Mucosa of stomach (tissue), 1 donor: Measurements from ENCODE around the gene GDE1.
A peak's percentile ranks its signal among the peaks of the same experiment; 100 is the strongest.

Experiments used
- H3K27me3 ChIP-seq: one replicate; pipeline ENCODE4 v1.7.0; 2013; ENCODE audit warnings: mild to moderate bottlenecking, low read length; ENCODE audit not compliant: control insufficient read depth, insufficient read depth
- H3K36me3 ChIP-seq: one replicate; pipeline ENCODE4 v1.7.0; 2013; ENCODE audit warnings: low read length; ENCODE audit not compliant: control insufficient read depth, insufficient read depth
- H3K4me1 ChIP-seq: one replicate; pipeline ENCODE4 v1.7.0; 2013; ENCODE audit warnings: mild to moderate bottlenecking, low read length; ENCODE audit not compliant: control insufficient read depth, insufficient read depth
- H3K4me3 ChIP-seq: one replicate; pipeline ENCODE4 v1.7.0; 2013; ENCODE audit warnings: low read length
- H3K9ac ChIP-seq: one replicate; pipeline ENCODE4 v1.7.0; 2013; ENCODE audit warnings: mild to moderate bottlenecking, low read length, moderate library complexity
- H3K9me3 ChIP-seq: one replicate; pipeline ENCODE4 v1.7.0; 2013; ENCODE audit warnings: mild to moderate bottlenecking, low read length, moderate library complexity; ENCODE audit not compliant: control insufficient read depth
- donor health status: Pancreatic carcinoma.

GDE1 gene

DNA sequence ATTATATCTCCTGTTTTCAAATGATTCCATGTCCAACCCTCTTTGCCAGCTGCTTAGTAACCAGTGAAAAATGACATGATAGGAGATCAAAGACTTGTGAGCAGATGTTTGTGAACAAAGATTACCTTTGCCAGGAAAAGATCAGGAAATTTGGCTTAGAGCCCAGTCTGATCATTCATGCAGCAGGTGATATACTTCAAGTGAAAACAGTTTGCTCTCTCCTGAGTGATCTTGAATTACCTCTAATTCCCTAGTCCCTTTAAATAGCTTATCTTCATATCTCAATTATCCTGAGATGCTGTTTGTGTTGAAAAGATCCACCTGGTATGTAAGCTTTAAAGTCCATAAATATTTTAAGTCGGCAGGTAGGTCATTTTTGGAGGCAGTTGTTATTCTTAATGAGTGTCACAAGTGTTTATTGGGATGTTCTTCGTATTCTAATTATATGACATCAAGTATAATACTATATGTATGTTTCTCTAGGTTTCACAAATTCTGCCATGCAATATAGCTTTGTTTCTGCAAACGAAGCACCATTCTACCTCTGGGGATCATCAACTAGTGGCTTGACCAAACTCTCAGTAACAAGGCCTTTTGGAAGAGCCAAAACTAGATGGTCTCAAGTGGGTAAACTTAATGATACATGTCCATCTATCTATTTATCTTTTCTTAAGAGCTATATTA lies 20.4 kb upstream of the GDE1 start:
- Histone ChIP-seq H3K4me1 (no peaks in the 10 kb centered on the region), H3K9ac (no peak overlapping the region), H3K4me3 (no peak overlapping the region), H3K36me3 (peaks cover 9% of the 10 kb centered on the region), H3K9me3 (no peaks in the 10 kb centered on the region), H3K27me3 (no peaks in the 10 kb centered on the region)

DNA sequence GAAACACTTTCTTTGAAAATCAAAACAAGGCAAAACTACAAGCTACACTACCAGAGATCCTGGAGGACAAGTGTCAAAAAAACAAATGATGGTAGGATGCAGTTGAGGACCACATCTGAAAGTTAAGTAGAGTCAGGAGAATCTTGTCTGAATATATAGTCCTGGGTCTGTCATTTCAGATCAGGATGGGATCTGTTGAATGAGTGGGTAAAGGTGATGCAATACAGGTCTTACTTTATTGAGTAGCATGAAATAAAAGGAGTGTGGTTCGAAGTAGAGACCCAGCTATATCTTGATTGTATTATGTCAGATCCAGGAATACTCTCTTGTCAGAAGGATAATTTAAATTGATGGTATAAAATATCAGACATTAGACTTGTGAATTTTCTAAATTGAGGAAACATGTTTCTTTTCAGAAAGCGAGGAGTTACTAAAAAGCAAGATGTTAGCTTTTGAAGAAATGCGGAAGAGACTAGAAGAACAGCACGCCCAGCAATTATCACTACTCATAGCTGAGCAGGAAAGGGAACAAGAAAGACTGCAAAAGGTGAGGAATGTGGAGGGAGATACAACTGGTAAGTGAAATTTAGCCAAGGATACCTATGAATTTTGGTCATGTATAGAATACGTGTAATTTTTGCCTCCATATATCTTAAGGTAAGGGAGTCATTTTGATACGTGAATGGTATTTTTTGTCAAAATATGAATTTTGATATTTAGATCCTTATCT lies 18.5 kb upstream of the GDE1 start:
- Histone ChIP-seq H3K9ac (no peak overlapping the region), H3K9me3 (no peaks in the 10 kb centered on the region), H3K4me3 (no peak overlapping the region), H3K27me3 (no peaks in the 10 kb centered on the region), H3K36me3 (peaks cover 17% of the 10 kb centered on the region), H3K4me1 (no peaks in the 10 kb centered on the region)

DNA sequence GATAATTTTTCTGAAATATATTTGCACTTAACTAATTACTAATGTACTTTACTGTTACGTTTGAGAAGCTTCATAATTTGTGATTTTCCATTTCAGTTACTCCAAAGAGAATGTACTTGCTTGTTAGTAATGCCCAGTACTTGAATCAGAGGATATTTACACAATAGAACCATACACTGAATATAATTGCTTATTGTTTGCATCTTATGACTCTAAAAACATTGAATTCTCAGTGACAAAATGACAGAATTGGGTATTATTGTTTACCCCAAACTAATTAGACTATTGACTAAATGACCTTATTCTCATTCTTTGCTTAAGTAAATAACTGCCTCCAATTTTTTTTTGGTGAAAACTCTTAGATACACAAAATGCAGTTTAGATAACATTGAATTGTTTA lies 10.7 kb upstream of the GDE1 start:
- no peaks in the 10 kb centered on the region for H3K9me3 ChIP-seq
- no peaks in the 10 kb centered on the region for H3K4me1 ChIP-seq
- peaks cover 7% of the 10 kb centered on the region for H3K36me3 ChIP-seq
- H3K27me3 ChIP-seq: no peaks in the 10 kb centered on the region
- H3K4me3 ChIP-seq: no peak overlapping the region
- H3K9ac ChIP-seq: no peak overlapping the region

DNA sequence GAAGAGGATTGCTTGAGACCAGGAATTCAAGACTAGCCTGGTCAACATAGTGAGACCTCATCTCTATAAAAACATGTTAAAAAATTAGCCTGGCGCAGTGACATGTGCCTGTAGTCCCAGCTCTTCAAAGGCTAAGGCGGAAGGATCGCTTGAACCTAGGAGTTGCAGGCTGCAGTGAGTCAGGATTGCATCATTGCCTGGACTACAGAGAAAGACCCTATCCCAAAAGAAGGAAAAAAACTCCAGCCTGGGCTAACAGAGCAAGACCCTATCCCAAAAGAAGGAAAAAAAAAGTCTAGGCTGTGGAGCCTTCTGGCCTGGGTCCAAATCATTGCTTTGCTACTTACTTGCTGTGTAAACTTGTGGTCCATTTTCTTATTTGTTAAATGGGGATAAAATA lies 6.8 kb upstream of the GDE1 start:
- Histone ChIP-seq H3K9me3 (no peaks in the 10 kb centered on the region), H3K4me1 (no peaks in the 10 kb centered on the region), H3K36me3 (no peaks in the 10 kb centered on the region), H3K27me3 (no peaks in the 10 kb centered on the region), H3K9ac (no peak overlapping the region), H3K4me3 (no peak overlapping the region)

DNA sequence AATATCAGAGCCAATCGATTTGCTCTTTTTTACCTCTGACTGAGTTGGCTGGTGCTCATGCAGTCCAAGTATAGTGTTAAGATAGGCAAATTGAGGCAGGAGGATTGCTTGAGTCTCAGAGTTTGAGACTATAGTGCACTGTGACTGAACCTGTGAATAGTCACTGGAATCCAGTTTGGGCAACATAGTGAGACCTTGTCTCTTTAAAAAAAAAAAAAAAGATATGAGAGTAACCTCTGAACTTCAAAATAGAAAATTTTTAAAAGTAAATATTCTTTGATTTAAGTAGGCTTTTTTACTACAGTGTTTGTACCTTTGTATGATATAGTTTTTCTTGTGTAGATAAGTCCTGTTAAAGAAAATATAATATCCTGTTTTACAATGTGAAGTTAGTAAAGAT lies 5.3 kb upstream of the GDE1 start:
- Histone ChIP-seq H3K4me3 (no peak overlapping the region), H3K36me3 (no peaks in the 10 kb centered on the region), H3K9ac (no peak overlapping the region), H3K4me1 (peaks cover 5% of the 10 kb centered on the region), H3K9me3 (no peaks in the 10 kb centered on the region), H3K27me3 (no peaks in the 10 kb centered on the region)

DNA sequence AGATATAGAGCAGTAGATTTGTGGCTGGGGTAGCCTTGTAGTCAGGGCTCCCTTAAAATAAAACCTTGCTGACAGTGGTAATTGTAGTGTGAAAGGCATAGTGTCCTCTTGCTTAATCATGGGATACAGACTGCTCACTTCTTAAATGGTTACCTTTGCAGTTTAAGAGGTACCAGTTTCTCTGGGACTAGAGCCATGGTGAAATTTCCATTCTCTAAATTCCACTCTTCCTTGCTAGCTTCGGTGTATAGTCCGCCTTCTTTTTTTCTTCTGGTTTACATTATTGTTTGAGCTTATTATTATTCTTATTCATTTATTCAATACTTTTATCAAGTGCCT lies 3.5 kb upstream of the GDE1 start:
- Histone ChIP-seq H3K4me3 (no peak overlapping the region), H3K9me3 (no peaks in the 10 kb centered on the region), H3K36me3 (no peaks in the 10 kb centered on the region), H3K4me1 (peaks cover 7% of the 10 kb centered on the region), H3K9ac (no peak overlapping the region), H3K27me3 (no peaks in the 10 kb centered on the region)

DNA sequence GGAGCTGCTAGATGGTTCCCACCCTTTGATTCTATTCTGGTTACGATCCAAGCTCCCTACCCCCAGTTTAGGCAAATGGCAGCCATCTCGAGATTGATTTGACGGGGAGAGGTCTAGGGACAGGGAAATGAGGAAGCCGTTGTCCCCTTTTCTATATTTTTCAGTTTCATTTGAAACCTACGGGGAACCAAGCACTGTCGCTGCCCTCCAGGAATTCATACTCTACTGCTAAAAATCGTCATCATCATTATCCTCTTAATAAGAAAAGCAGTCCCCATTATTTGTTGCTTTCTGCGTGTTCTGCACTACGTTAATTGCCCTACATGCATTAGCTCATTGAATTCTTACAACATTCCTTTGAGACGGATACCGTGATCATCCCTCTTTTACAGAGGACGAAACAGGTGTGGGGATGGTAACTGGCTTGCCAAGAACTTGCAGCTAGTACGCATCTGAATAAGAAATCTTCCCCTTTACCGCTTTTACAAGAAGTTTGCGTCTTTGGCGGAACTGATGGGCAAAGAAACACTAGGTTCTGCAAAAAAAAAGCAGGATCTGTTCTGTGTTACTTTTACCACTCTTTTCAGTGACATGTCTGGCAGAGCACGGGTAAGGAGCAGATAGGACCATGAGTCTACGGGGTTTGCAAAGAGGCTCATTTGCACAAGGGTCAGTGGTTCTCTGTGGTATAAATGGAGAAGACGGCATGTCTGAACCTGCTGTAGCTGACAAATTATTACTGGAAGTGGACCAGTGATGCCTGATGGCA lies 2.9 kb upstream of the GDE1 start:
- Histone ChIP-seq H3K9ac (peak overlapping the region; percentile 66), H3K4me1 (peaks cover 7% of the 10 kb centered on the region), H3K27me3 (no peaks in the 10 kb centered on the region), H3K36me3 (no peaks in the 10 kb centered on the region), H3K4me3 (peak overlapping the region; percentile 58), H3K9me3 (no peaks in the 10 kb centered on the region)

DNA sequence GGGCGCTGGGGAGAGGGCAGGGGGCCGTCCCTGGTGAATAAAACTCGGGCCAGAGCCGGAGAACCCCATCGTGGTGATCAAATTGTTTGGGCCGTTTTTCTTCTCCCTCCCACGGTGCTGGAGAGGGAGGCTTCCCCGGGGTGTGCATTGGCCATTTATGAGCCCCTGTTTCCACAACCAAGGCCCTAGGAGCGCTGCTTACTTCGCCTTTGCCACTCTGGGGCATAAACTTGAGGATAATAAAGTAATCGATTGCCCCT lies 2.4 kb upstream of the GDE1 start:
- H3K4me1 ChIP-seq: peaks cover 7% of the 10 kb centered on the region
- H3K9me3 ChIP-seq: no peaks in the 10 kb centered on the region
- H3K9ac ChIP-seq: peak overlapping the region; percentile 66
- H3K27me3 ChIP-seq: no peaks in the 10 kb centered on the region
- no peaks in the 10 kb centered on the region for H3K36me3 ChIP-seq
- peak overlapping the region; percentile 58 for H3K4me3 ChIP-seq

DNA sequence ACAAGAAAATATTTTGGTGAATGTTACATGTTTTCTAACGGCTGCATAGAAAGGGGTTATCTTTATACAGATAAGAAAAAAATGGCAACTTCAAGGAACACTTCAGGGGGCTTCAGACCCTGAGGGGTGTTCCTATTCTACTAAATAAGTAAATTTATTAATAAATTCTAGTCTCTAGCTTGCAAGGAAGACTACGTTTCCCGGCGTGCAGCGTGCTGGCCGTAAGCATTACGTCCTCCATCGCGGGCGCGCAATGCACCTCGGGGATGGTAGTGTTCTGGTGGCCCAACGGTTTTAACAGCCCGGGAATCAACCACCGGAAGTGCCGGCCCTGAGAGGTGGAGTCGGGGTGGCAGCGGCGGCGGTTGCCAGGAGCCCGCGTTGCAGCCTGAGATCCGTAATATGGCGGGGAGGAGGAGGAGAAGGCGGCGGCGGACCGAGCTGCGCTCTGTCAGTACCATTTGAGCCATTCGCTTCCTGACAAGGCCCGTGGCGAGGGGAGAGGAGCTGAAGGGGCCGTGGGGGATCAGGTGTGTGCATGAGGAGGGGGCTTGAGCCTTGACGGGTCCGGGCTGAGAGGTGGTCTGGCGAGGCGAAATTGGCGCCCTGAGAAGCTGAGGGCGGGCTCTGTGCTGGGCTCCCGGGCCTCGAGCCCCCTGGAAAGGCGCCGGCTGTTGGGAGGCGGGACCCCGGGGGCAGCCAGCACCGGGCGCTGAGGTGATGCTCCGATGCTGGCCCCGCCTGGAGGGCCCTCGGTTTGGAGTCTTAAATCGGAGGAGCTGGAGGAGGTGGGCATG lies 1.9 kb upstream of the GDE1 start, which contains the start of gene CCP110:
Gene CCP110, plus strand, starts transcription at position 384 of the 797 bp plus-strand sequence. CDS start 3,940 bp downstream, outside the sequence.
- Histone ChIP-seq H3K4me1 (peaks cover 7% of the 10 kb centered on the region), H3K9me3 (no peaks in the 10 kb centered on the region), H3K27me3 (no peaks in the 10 kb centered on the region), H3K4me3 (peak within 1 kb of the TSS; percentile 58), H3K36me3 (no peaks in the 10 kb centered on the region), H3K9ac (peak within 1 kb of the TSS; percentile 66)

DNA sequence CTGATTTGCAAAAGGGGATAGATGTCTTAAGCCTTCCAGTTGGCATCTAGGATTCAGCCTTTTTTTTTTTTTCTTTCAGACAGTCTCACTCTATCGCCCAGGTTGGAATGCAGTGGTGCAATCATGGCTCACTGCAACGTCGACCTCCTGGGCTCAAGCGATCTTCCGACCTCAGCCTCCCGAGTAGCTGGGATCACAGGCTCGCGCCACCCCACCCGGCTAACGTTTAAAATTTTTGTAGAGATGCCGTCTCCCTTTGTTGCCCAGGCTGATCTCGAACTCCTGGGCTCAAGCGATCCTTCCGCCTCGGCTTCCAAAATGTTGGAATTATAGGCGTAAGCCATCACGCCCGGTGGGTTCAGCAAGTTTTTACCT lies 1.3 kb upstream of the GDE1 start:
- H3K4me1 ChIP-seq: peaks cover 7% of the 10 kb centered on the region
- H3K4me3 ChIP-seq: no peak overlapping the region
- no peaks in the 10 kb centered on the region for H3K9me3 ChIP-seq
- no peak overlapping the region for H3K9ac ChIP-seq
- no peaks in the 10 kb centered on the region for H3K27me3 ChIP-seq
- H3K36me3 ChIP-seq: no peaks in the 10 kb centered on the region

DNA sequence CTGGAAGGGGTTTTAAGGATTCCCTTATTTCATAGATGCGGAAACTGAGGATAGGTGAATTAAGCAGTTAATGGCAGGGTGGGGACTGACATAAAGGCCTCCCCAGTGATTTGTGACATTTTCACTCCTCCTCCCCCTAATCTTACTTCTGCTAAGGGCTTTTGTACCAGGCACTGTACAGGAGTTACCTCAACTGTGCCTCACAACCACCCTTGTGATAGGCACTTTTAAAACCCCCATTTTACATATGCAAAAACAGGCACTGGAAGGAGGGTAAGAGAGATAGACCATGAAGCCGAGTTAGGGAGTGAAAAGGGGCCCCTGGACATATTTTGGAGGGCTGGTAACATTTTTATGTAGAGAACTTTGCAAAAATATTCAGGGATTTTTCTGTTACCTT lies 862 bp upstream of the GDE1 start:
- Histone ChIP-seq H3K9me3 (no peaks in the 10 kb centered on the region), H3K4me1 (peaks cover 7% of the 10 kb centered on the region), H3K36me3 (no peaks in the 10 kb centered on the region), H3K4me3 (no peak overlapping the region), H3K27me3 (no peaks in the 10 kb centered on the region), H3K9ac (no peak overlapping the region)

DNA sequence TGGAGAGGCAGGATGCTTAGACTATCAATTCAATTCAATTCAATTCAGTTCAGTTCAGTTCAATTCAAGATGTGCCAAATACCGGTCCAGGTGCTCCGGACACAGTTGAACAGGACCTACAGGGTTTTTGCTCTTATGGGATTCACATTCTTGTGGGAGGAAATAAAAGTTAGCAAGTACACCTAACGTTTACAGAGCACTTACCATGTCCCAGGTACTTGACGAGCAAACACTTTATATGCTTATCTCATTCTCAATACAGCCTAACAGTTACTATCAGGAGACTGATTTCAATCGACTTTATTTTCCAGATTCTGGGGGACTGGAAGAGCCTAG lies 467 bp upstream of the GDE1 start:
- Histone ChIP-seq H3K9me3 (no peaks in the 10 kb centered on the region), H3K27me3 (no peaks in the 10 kb centered on the region), H3K9ac (peak overlapping the region; percentile 78), H3K4me3 (no peak overlapping the region), H3K36me3 (no peaks in the 10 kb centered on the region), H3K4me1 (peaks cover 7% of the 10 kb centered on the region)
